Left renal pelvis (tissue), 4 donors: ENCODE measurements around the gene BRDT. TPM values are rescaled to one million over a fixed set of nuclear protein-coding genes. Genes with fewer than 3 reads are reported as not detected.

Experiments used
- polyA plus RNA-seq, 4 donors: library from polyadenylated mRNA; unstranded; fragments of 120-200 nt; gene quantifications; one replicate each; pipeline ENCODE4 v1.2.1, GENCODE V29; 2013; ENCODE audit not compliant: insufficient read length in 4 of 4

BRDT gene
- polyA plus RNA-seq, 4 donors = 0.23 to 0.32 TPM; not detected in 2

Other genes with a start within 250 kb of the BRDT start
- gene TGFBR3, start 63.2 kb upstream of the BRDT start, polyA plus RNA-seq = 100 to 1,000 TPM in 2 of 4 donors, 10 to 100 TPM in 2; 95.6 to 129 (median 109) TPM
- gene EPHX4, start 80.6 kb downstream of the BRDT start, polyA plus RNA-seq = 1 to 10 TPM; 1.2 to 2.3 (median 1.4) TPM
- gene SETSIP, start 126.0 kb downstream of the BRDT start, polyA plus RNA-seq = under 1 TPM; 0.42 to 0.79 (median 0.54) TPM
- 1 to 10 TPM; 3.2 to 7.2 (median 6.3) TPM for gene BTBD8, start 130.9 kb downstream of the BRDT start, polyA plus RNA-seq